GM12878 (cell line): Measurements from ENCODE around the gene GRAMD1A. TPM values are rescaled to one million over a fixed set of nuclear protein-coding genes. Genes with fewer than 3 reads are reported as not detected.
"Not testable (repeated sequence)": the region's sequence is repeated elsewhere in the genome, so short reads cannot be mapped to it uniquely, and the experiment has no call there.

Source experiments
- ATAC-seq: fragments of 200-7000 bp; cut with Tn5 transposase; 3 replicates; pipeline ENCODE4 v1.9.1; 2020; ENCODE audit warnings: mild to moderate bottlenecking, moderate library complexity
- BruUV-seq: library from RNA; stranded (reverse); fragments of 400-500 nt; replicated peaks from 2 replicates; lab custom pipeline; 2021; lab: Mats Ljungman, UMichigan
- CTCF ChIA-PET: fragments of 300-600 bp; sonication (Branson Sonifier 250); formaldehyde crosslinking; extraction: SDS; loops from one replicate; lab custom pipeline; 2021; ENCODE audit warnings: inconsistent platforms; lab: Yijun Ruan, JAX
- POLR2A ChIA-PET: fragments of 350-600 bp; formaldehyde crosslinking; extraction: SDS; loops from one replicate; lab custom pipeline; 2021; ENCODE audit warnings: inconsistent platforms; lab: Charles Lee
- RAD21 ChIA-PET: fragments of 300-600 bp; sonication (Branson Sonifier 250); formaldehyde crosslinking; loops from one replicate; lab custom pipeline; 2023; ENCODE audit warnings: antibody characterized with exemption; ENCODE audit not compliant: unreplicated experiment; lab: Charles Lee
- SMC1A ChIA-PET: fragments of 300-600 bp; sonication (Branson Sonifier 250); formaldehyde crosslinking; loops from one replicate; lab custom pipeline; 2023; ENCODE audit not compliant: unreplicated experiment, uncharacterized antibody; lab: Charles Lee
- DNase-seq: peaks from one replicate; pipeline ENCODE4 v3.0.0-alpha.2; 2011; ENCODE audit warnings: low read depth, low spot score
- FAIRE-seq: peaks from 3 replicates; lab custom pipeline; 2011; peaks lifted over from hg19 to GRCh38; lab: Jason Lieb, UNC
- H2AFZ ChIP-seq: 2 replicates; pipeline ENCODE4 v1.6.0; 2011; ENCODE audit warnings: low read depth, low read length, control low read depth; ENCODE audit not compliant: control insufficient read depth
- H3K27ac ChIP-seq: 2 replicates; pipeline ENCODE4 v1.5.1; 2011; ENCODE audit warnings: control low read depth; ENCODE audit not compliant: control insufficient read depth, insufficient read depth
- H3K27me3 ChIP-seq, 2 experiments: replicated peaks in 1 of 2; 2 replicates each; pipeline versions ENCODE4 v1.6.0 to v1.6.1; 2011; ENCODE audit warnings: low read length in 1 of 2; ENCODE audit not compliant: control insufficient read depth in 2 of 2, insufficient read depth in 2 of 2
- H3K36me3 ChIP-seq, 2 experiments: 2 replicates each; pipeline ENCODE4 v1.5.1; 2011; ENCODE audit warnings: low read length in 1 of 2; ENCODE audit not compliant: control insufficient read depth in 2 of 2, insufficient read depth in 2 of 2
- H3K4me1 ChIP-seq: 2 replicates; pipeline ENCODE4 v1.6.1; 2011; ENCODE audit warnings: mild to moderate bottlenecking, low read length, moderate library complexity, mixed read lengths; ENCODE audit not compliant: control insufficient read depth, insufficient read depth
- H3K4me2 ChIP-seq: 2 replicates; pipeline ENCODE4 v1.6.0; 2011; ENCODE audit warnings: control low read depth; ENCODE audit not compliant: control insufficient read depth, insufficient read depth
- H3K4me3 ChIP-seq: fragments of 200-600 bp; sonication (generic); 2 replicates; pipeline ENCODE4 v1.5.1; 2016
- H3K79me2 ChIP-seq: 2 replicates; pipeline ENCODE4 v1.6.0; 2011; ENCODE audit warnings: low read length; ENCODE audit not compliant: control insufficient read depth, insufficient read depth
- H3K9ac ChIP-seq: 2 replicates; pipeline ENCODE4 v1.8.0; 2011; ENCODE audit warnings: low read length, control low read depth, mixed read lengths; ENCODE audit not compliant: control insufficient read depth, insufficient read depth
- H3K9me3 ChIP-seq: replicated peaks from 3 replicates; pipeline ENCODE4 v1.5.1; 2011; ENCODE audit warnings: mild to moderate bottlenecking, low read length; ENCODE audit not compliant: control insufficient read depth, insufficient read depth
- H4K20me1 ChIP-seq: 2 replicates; pipeline ENCODE4 v1.6.0; 2011; ENCODE audit not compliant: control insufficient read depth, insufficient read depth
- WGBS: methylation state at CpG from one replicate; pipeline ENCODE4 v1.1.6; 2016; ENCODE audit warnings: low lambda C conversion rate; ENCODE audit not compliant: insufficient replicate concordance, insufficient coverage; ENCODE audit errors: missing lambda C conversion rate; 5-methylcytosine and 5-hydroxymethylcytosine counted together
- in situ Hi-C: fragments of 300-500 bp; cut with MboI; formaldehyde crosslinking; loops from 9 replicates; pipeline ENCODE4 v1.14.3; 2018; ENCODE audit warnings: mixed read lengths
- intact Hi-C: fragments of 100-400 bp; cut with micrococcal nuclease; formaldehyde crosslinking; loops from one replicate; pipeline ENCODE4 v1.14.2; 2022; ENCODE audit not compliant: unreplicated experiment
- polyA plus RNA-seq, 11 experiments: library from polyadenylated mRNA; depleted of rRNA in 4 of 11; unstranded in 6 of 11; stranded (reverse) in 5 of 11; fragments of >200 nt; fragmentation: Nextera tagmentation in 4 of 11; fragmentation: Illumina TruSeq in 1 of 11; extraction: Ambion mirVana in 4 of 11; extraction: Trizol in 1 of 11; gene quantifications; 1 replicate in 1 of 11; 2 replicates in 10 of 11; pipeline versions ENCODE4 v1.2.1 to v1.2.3, GENCODE V29; 2011 to 2016; ENCODE audit warnings: inconsistent platforms in 2 of 11, missing spikeins in 2 of 11, low read depth in 1 of 11
- total RNA-seq, 4 experiments: library from RNA; depleted of rRNA in 3 of 4; stranded (reverse); fragments of >200 nt in 3 of 4; fragmentation: Illumina TruSeq in 1 of 4; extraction: Trizol in 1 of 4; gene quantifications; 2 replicates each; pipeline versions ENCODE4 v1.2.1 to v1.2.3, GENCODE V29; 2013 to 2021

Gene GRAMD1A
- total and polyA plus RNA-seq, 10 of the 15 experiments (the other 5 are each of a cell fraction or from before 2014, with no cell fraction given), result 0.79 to 73.6 (median 35.3) TPM

GRCh38 chr19:35028600-35028885 lies 28.4 kb downstream of the GRAMD1A start:
- not testable (repeated sequence) for FAIRE-seq

GRCh38 chr19:35029275-35029736 lies 29.2 kb downstream of the GRAMD1A start:
- intact Hi-C loops, H2AFZ ChIP-seq, CTCF ChIA-PET, SMC1A ChIA-PET, POLR2A ChIA-PET, H3K4me3 ChIP-seq, H3K79me2 ChIP-seq, H3K27ac ChIP-seq, H3K4me1 ChIP-seq, FAIRE-seq, in situ Hi-C loops, H3K27me3 ChIP-seq, H3K9ac ChIP-seq, H4K20me1 ChIP-seq, H3K4me2 ChIP-seq, ATAC-seq, BruUV-seq, H3K36me3 ChIP-seq, H3K9me3 ChIP-seq, DNase-seq: not testable (repeated sequence)
- WGBS, result 87% methylated on average over 8 of the region's 11 CpGs
- RAD21 ChIA-PET, result interaction anchor here (0.6 kb wide), 1 partner anchor 50 kb away, joined by 3 read pairs; no protein-coding TSS in a partner anchor

More at GRCh38 chr19:35028600-35028885, 28.4 kb downstream of the GRAMD1A start:
- H3K36me3 ChIP-seq, result peaks cover 0 to 13% of the 10 kb centered on the region in 2 experiments; a peak in 3 of 4 replicates
- POLR2A ChIA-PET, ATAC-seq, RAD21 ChIA-PET, H2AFZ ChIP-seq, H3K9ac ChIP-seq, H3K4me1 ChIP-seq, H4K20me1 ChIP-seq, H3K9me3 ChIP-seq, intact Hi-C loops, in situ Hi-C loops, H3K27me3 ChIP-seq, DNase-seq, H3K79me2 ChIP-seq, BruUV-seq, H3K27ac ChIP-seq, H3K4me3 ChIP-seq, H3K4me2 ChIP-seq: not testable (repeated sequence)
- ChIA-PET SMC1A (interaction anchor here (1.1 kb wide), 1 partner anchor 9 kb away, joined by 4 read pairs; no protein-coding TSS in a partner anchor), CTCF (interaction anchor here (0.9 kb wide), 1 partner anchor 16 kb away, joined by 6 read pairs; no protein-coding TSS in a partner anchor)
- WGBS, result 100% methylated on average over 2 of the region's 3 CpGs
